ENCODE data around the gene PLPP3.

Gene PLPP3

DNA sequence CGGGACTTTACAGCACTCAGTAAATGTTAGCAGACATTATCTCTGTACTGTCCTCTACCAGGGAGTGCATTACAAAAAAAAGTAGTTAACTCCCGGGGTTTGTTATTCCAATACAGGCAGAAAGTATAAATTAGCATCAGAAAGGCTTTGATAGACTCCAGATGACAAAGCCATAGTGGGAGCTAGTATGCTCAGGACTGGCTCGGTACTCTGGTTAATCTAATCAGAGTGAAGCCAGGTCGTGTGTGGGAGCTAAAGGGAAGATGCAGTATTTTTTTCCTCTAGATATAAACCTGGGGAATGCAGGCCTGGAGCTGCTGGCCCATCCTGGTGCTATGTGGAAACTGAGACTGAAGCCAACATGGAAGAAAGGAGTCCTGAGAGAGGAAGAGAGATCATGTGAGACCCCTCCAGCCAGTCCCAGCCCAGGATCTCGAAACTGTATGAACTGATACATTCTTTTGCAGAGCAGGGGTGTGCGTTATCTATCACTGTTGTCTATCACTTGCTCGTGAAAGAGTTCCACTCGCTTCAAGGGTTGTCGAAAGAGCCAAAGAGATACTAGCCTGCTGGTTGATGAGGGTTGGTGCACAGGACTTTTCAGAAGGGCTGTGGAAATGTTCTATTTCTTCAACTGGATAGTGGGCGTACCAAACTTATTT, 125.8 kb downstream of the PLPP3 start:
- in situ Hi-C loops (cut with HindIII; ENCODE audit: low sequenced_read_pairs) = no loop called here
- TF ChIP-seq, protein P1, sequence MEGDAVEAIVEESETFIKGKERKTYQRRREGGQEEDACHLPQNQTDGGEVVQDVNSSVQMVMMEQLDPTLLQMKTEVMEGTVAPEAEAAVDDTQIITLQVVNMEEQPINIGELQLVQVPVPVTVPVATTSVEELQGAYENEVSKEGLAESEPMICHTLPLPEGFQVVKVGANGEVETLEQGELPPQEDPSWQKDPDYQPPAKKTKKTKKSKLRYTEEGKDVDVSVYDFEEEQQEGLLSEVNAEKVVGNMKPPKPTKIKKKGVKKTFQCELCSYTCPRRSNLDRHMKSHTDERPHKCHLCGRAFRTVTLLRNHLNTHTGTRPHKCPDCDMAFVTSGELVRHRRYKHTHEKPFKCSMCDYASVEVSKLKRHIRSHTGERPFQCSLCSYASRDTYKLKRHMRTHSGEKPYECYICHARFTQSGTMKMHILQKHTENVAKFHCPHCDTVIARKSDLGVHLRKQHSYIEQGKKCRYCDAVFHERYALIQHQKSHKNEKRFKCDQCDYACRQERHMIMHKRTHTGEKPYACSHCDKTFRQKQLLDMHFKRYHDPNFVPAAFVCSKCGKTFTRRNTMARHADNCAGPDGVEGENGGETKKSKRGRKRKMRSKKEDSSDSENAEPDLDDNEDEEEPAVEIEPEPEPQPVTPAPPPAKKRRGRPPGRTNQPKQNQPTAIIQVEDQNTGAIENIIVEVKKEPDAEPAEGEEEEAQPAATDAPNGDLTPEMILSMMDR (IDR thresholded peaks at IDR 0.05; ENCODE audit: low read depth, low read length) = no peak
- H3K4me3 ChIP-seq (ENCODE audit: low read depth, low read length) = no peak overlapping the region
- DNase-seq (ENCODE audit: low read depth, low spot score) = no peak

DNA sequence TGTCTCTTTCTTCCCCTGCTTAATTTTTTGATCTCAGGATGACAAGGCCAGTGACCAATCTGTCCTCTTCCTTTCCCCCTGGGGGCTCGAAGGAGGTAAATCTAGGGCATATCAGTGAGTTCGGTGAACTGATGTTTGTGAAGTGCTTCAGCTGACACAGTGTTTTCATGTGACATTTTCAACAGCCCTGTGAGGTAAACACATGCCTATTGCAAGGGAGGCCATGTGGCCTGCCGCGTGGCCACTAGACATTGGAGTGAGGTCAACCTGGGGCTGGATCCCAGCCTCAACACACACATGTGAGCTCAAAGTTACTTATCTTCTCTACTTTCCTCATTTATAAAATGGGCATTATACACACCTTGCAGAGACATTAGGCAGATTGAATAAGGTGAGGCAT, 126.3 kb downstream of the PLPP3 start:
- TF ChIP-seq, protein P1 (IDR thresholded peaks at IDR 0.05; ENCODE audit: low read depth, low read length) = no peak
- in situ Hi-C loops (cut with HindIII; ENCODE audit: low sequenced_read_pairs) = no loop called here
- DNase-seq (ENCODE audit: low read depth, low spot score) = no peak
- no peak overlapping the region for H3K4me3 ChIP-seq (ENCODE audit: low read depth, low read length)

DNA sequence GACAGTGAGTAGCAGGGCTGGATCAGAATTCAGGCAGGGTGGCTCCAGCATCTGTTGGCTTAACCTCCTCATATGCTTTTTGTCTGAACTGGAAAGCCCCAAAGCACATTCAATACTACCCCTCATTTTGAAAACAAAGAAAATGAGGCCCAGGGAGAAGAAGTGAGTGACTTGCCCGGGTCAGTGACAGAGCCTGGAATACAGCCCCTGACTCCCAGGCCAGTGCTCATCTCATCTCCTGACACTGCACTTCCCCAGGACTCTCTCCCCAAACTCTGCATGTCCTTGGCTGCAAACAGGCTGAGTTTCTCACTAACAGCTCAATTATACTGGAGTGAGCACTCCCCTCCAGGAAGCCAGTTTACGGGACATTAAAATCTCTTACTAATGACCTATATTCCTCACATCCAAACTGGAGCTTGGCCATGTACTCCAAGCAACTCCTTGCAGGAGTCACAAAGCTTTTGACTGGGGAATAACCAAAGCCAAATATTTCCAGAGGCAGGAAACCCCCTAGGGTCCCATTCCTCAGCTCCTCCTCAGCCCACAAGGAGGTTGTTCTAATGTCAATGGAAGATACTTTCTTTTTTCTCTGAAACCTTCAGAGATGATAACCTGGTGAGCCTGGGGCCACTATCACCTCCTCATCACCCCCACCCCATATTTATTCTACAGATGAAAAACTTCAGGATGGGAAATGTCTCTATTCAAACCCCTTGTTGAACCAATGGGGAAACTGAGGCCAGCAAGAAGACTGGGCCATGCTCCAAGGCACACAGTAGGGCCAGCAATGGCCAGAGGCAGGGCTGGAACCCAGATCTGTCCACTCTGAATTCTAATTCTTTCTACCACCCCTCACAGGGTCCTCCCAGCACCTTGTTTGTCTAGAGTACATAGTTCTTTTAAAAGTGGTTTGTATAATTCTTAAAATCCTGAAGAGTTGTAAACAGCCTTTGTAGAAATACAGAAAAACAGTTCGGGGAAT, 127.0 kb downstream of the PLPP3 start:
- DNase-seq (ENCODE audit: low read depth, low spot score) = no peak
- in situ Hi-C loops (cut with HindIII; ENCODE audit: low sequenced_read_pairs) = no loop called here
- TF ChIP-seq, protein P1 (IDR thresholded peaks at IDR 0.05; ENCODE audit: low read depth, low read length) = no peak
- no peak overlapping the region for H3K4me3 ChIP-seq (ENCODE audit: low read depth, low read length)

DNA sequence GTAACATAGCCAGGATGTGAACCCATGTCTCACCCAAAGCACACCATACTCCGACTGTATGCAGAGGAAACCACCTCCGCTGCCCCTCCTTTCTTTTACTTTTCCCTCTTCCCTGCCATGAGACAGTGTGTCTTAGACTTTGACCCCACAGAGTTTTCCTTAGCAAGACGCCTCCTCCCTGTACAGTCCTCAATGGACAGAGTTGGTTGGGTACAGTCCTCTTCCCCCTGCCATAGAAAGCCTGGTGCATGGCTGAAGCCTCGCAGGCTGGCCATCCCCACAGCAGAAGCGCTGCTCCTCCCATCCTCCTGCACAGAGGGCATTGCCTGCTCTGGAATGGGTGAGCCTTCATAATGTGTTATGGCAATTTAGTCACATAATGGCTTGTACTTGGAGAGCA, 127.9 kb downstream of the PLPP3 start:
- TF ChIP-seq, protein P1 (IDR thresholded peaks at IDR 0.05; ENCODE audit: low read depth, low read length) = no peak
- DNase-seq (ENCODE audit: low read depth, low spot score) = no peak
- in situ Hi-C loops (cut with HindIII; ENCODE audit: low sequenced_read_pairs) = no loop called here
- no peak overlapping the region for H3K4me3 ChIP-seq (ENCODE audit: low read depth, low read length)

DNA sequence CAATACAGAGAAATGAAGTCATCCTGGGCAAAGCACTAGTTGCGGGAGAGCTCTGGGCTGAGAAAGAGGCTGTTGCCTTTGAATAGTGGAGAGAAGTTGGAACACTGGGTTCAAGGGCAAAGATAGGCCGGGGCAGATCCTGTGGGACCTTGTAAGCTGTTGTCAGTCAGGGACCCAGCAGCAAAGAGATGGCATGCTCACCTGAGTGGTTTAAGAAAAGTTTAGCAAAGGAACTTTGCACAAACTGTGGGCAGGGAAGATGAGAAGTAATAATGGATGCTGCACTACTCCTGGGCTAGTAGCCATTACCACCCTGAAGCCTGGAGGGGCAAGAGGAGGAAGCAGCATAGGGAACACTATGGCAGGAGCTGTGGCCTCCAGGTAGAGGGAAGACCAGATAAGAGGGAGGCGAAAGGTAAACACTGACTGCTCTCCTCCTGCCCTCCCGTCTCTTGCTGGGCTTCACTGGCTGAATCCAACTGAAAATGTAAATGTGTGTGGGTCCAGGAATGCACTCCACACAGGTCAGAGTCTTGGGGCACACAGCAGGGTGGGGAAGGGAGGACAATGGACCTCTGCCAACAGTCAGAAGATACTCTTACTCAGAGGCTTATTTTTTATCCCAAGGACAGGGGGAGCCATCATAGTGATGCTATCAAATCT, 129.2 kb downstream of the PLPP3 start:
- TF ChIP-seq, protein P1 (IDR thresholded peaks at IDR 0.05; ENCODE audit: low read depth, low read length) = no peak
- in situ Hi-C loops (cut with HindIII; ENCODE audit: low sequenced_read_pairs) = no loop called here
- H3K4me3 ChIP-seq (ENCODE audit: low read depth, low read length) = no peak overlapping the region
- no peak for DNase-seq (ENCODE audit: low read depth, low spot score)

DNA sequence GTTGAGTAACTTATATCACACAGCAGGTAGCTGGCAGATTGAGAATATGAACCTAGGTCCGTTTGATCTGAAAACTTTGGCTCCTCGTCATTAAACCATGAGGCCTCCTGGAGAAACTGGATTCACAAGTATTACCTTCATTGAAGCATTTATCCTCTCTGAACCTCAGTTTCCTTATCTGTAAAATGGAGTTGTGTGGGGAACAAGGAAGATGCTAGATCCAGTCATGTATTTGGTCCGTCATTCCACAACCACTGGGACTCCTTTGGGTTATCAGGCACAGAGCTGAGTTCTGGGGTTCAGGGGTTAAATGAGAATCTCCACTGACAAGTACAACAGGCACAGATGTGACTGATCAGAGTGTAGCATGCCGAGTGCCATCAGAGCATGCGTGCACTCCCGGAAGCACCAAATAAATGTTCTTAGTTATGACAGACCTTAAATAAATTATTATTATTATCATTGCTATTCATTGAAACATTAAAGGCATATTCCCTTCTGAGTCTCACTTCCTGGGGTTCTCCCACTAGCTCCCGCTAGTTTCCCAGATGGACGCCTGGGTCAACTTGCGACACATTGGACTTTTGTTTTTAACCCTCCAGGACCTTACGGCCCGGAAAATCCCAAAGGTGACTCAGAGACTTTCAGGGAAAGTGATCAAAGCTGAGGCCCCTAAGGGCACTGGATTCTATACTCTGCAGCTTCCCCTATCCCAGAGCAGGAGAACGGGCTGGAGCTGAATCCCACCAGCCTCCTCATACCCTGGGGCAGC, 130.6 kb downstream of the PLPP3 start:
- DNase-seq (ENCODE audit: low read depth, low spot score) = no peak
- H3K4me3 ChIP-seq (ENCODE audit: low read depth, low read length) = no peak overlapping the region
- TF ChIP-seq, protein P1 (IDR thresholded peaks at IDR 0.05; ENCODE audit: low read depth, low read length) = no peak
- in situ Hi-C loops (cut with HindIII; ENCODE audit: low sequenced_read_pairs) = no loop called here
